Endothelial cell of umbilical vein (primary cell): Measurements from ENCODE around the gene MMP28. TPM values are rescaled to one million over a fixed set of nuclear protein-coding genes. Genes with fewer than 3 reads are reported as not detected.

Experiments
- BruUV-seq: library from RNA; stranded (reverse); fragments of 400-500 nt; replicated peaks from 2 replicates; lab custom pipeline; 2021; lab: Mats Ljungman, UMichigan
- CTCF ChIA-PET: fragments of 300-600, 350-600 bp; sonication (Branson Sonifier 250); formaldehyde crosslinking; loops from one replicate; lab custom pipeline; 2021; ENCODE audit warnings: antibody characterized with exemption, inconsistent platforms; lab: Charles Lee
- POLR2A ChIA-PET: fragments of 300-600, 350-600 bp; sonication (Branson Sonifier 250); formaldehyde crosslinking; loops from one replicate; lab custom pipeline; 2021; ENCODE audit warnings: antibody characterized with exemption, inconsistent platforms; lab: Charles Lee
- DNase-seq: peaks from one replicate; pipeline ENCODE4 v3.0.0-alpha.2; 2011; ENCODE audit warnings: low read depth, low spot score
- FAIRE-seq: peaks from 2 replicates; lab custom pipeline; 2011; peaks lifted over from hg19 to GRCh38; lab: Jason Lieb, UNC
- H2AFZ ChIP-seq: 2 replicates; pipeline ENCODE4 v1.6.0; 2012; ENCODE audit warnings: low read depth, low read length, control low read depth, inconsistent platforms
- H3K27ac ChIP-seq: 2 replicates; pipeline ENCODE4 v1.5.1; 2011; ENCODE audit warnings: low read depth, mild to moderate bottlenecking, control low read depth, low read length, moderate library complexity; ENCODE audit not compliant: insufficient read depth
- H3K27me3 ChIP-seq, 2 experiments: 2 replicates each; pipeline versions ENCODE4 v1.6.0 to v1.6.1; 2011; ENCODE audit warnings: low read length in 2 of 2, mixed read lengths in 1 of 2; ENCODE audit not compliant: control insufficient read depth in 2 of 2, insufficient read depth in 2 of 2
- H3K36me3 ChIP-seq, 2 experiments: 2 replicates in 1 of 2; 3 replicates in 1 of 2; pipeline ENCODE4 v1.5.1; 2011; ENCODE audit warnings: low read length in 2 of 2, mild to moderate bottlenecking in 1 of 2, moderate library complexity in 1 of 2; ENCODE audit not compliant: control insufficient read depth in 2 of 2, insufficient read depth in 2 of 2; ENCODE audit errors: extremely low read depth in 1 of 2
- H3K4me1 ChIP-seq: 3 replicates; pipeline ENCODE4 v1.5.1; 2011; ENCODE audit warnings: mild to moderate bottlenecking, low read length; ENCODE audit not compliant: control insufficient read depth, insufficient read depth; ENCODE audit errors: extremely low read depth
- H3K4me2 ChIP-seq: 2 replicates; pipeline ENCODE4 v1.6.1; 2011; ENCODE audit warnings: low read length, control low read depth, mixed read lengths; ENCODE audit not compliant: insufficient read depth
- H3K4me3 ChIP-seq, 3 experiments: fragments of 200-600 bp in 1 of 3; sonication (generic), shearing (Covaris generic) in 1 of 3; replicated peaks in 1 of 3; 2 replicates each; pipeline ENCODE4 v1.5.1; 2011 to 2016; ENCODE audit warnings: control low read depth in 3 of 3, low read length in 3 of 3, mild to moderate bottlenecking in 2 of 3, inconsistent platforms in 1 of 3, low read depth in 1 of 3, moderate library complexity in 1 of 3; ENCODE audit not compliant: insufficient read depth in 1 of 3
- H3K79me2 ChIP-seq: 2 replicates; pipeline ENCODE4 v1.6.0; 2012; ENCODE audit warnings: low read length, inconsistent platforms; ENCODE audit not compliant: control insufficient read depth, insufficient read depth
- H3K9ac ChIP-seq: replicated peaks from 2 replicates; pipeline ENCODE3; 2011; ENCODE audit warnings: low read length, control low read depth; ENCODE audit not compliant: insufficient read depth; ENCODE audit errors: extremely low read depth
- H3K9me1 ChIP-seq: replicated peaks from 3 replicates; pipeline ENCODE4 v1.6.0; 2011; ENCODE audit warnings: mild to moderate bottlenecking, low read length; ENCODE audit not compliant: control insufficient read depth, insufficient read depth; ENCODE audit errors: extremely low read depth
- H3K9me3 ChIP-seq: replicated peaks from 2 replicates; pipeline ENCODE4 v1.5.1; 2012; ENCODE audit warnings: low read length, inconsistent platforms; ENCODE audit not compliant: control insufficient read depth, insufficient read depth
- H4K20me1 ChIP-seq: replicated peaks from 2 replicates; pipeline ENCODE3; 2011; ENCODE audit warnings: mild to moderate bottlenecking, low read length; ENCODE audit not compliant: control insufficient read depth, insufficient read depth; ENCODE audit errors: extremely low read depth
- CTCF ChIP-seq, 2 donors: IDR thresholded peaks; 1 replicate in 1 of 2; 2 replicates in 1 of 2; pipeline ENCODE4 v1.5.1; 2011; ENCODE audit warnings: low read length in 2 of 2, mild to moderate bottlenecking in 2 of 2, moderate library complexity in 2 of 2, control low read depth in 1 of 2, inconsistent platforms in 1 of 2, low read depth in 1 of 2; ENCODE audit not compliant: insufficient read depth in 1 of 2; ENCODE audit errors: extremely low read depth in 1 of 2
- EZH2 ChIP-seq: IDR thresholded peaks from 2 replicates; pipeline ENCODE4 v1.6.1; 2012; ENCODE audit warnings: borderline replicate concordance, low read depth, mild to moderate bottlenecking, moderate library complexity, low read length, inconsistent platforms; ENCODE audit not compliant: severe bottlenecking
- FOS ChIP-seq: IDR thresholded peaks from 2 replicates; pipeline ENCODE4 v1.6.1; 2011; ENCODE audit warnings: mild to moderate bottlenecking, low read length, moderate library complexity, borderline replicate concordance; ENCODE audit not compliant: insufficient read depth
- GATA2 ChIP-seq: IDR thresholded peaks from 2 replicates; pipeline ENCODE4 v1.7.0; 2011; ENCODE audit warnings: low read depth, mild to moderate bottlenecking, moderate library complexity, mixed read lengths, low read length; ENCODE audit not compliant: insufficient read length, insufficient read depth
- JUN ChIP-seq: IDR thresholded peaks from 2 replicates; pipeline ENCODE4 v1.6.1; 2011; ENCODE audit warnings: borderline replicate concordance, low read depth; ENCODE audit not compliant: insufficient read length, insufficient read depth
- MAX ChIP-seq: IDR thresholded peaks from 2 replicates; pipeline ENCODE4 v1.6.1; 2011; ENCODE audit not compliant: insufficient read depth, insufficient read length
- MYC ChIP-seq: IDR thresholded peaks from one replicate; pipeline ENCODE4 v1.6.1; 2011; ENCODE audit warnings: mild to moderate bottlenecking, low read depth, low read length
- POLR2A ChIP-seq: IDR thresholded peaks from 2 replicates; pipeline ENCODE4 v1.6.1; 2012; ENCODE audit warnings: low read depth, mild to moderate bottlenecking, control low read depth, low read length
- POLR2AphosphoS5 ChIP-seq: IDR thresholded peaks from 2 replicates; pipeline ENCODE4 v1.6.1; 2012; ENCODE audit warnings: low read depth, mild to moderate bottlenecking, control low read depth, low read length, moderate library complexity; ENCODE audit not compliant: insufficient read depth
- dilution Hi-C: fragments of 300-500 bp; cut with MboI; formaldehyde crosslinking; loops from one replicate; pipeline ENCODE4 v1.15.0; 2019; ENCODE audit warnings: low sequenced_read_pairs; ENCODE audit not compliant: extremely low pct_ligation_motif_present
- intact Hi-C: fragments of 100-400 bp; cut with micrococcal nuclease; formaldehyde crosslinking; loops from one replicate; pipeline ENCODE4 v1.10.0; 2022
- polyA plus RNA-seq, 4 experiments: library from polyadenylated mRNA; depleted of rRNA in 3 of 4; stranded (reverse) in 3 of 4; unstranded in 1 of 4; fragments of >200 nt; gene quantifications; 2 replicates each; pipeline versions ENCODE4 v1.2.1 to v1.2.3, GENCODE V29; 2011 to 2012; ENCODE audit warnings: missing spikeins in 1 of 4
- total RNA-seq: library from RNA; stranded (reverse); gene quantifications from 2 replicates; pipeline ENCODE4 v1.2.3, GENCODE V29; 2021

The MMP28 gene
- total and polyA plus RNA-seq, 2 donors (not counting 3 experiments of a cell fraction or from before 2014, with no cell fraction given), result 6.1 to 7.1 TPM

GRCh38 chr17:35821308-35821707 is 25.9 kb upstream of the MMP28 start:
- POLR2A ChIA-PET, result no interaction called here
- no peak overlapping the region for H3K4me3 ChIP-seq
- H3K27me3 ChIP-seq, result no peaks in the 10 kb centered on the region
- DNase-seq, result no peak
- no peak overlapping the region for H3K27ac ChIP-seq
- intact Hi-C loops, result no loop called here
- dilution Hi-C loops, result no loop called here
- H3K79me2 ChIP-seq, result peaks cover 58% of the 10 kb centered on the region
- TF ChIP-seq CTCF (IDR thresholded peaks at IDR 0.05; ENCODE audit: extremely low read depth in 1 of 2, insufficient read depth in 1 of 2, low read depth in 1 of 2, low read length in 2 of 2) (no peak), JUN (no peak), POLR2AphosphoS5 (no peak), GATA2 (no peak), EZH2 (no peak), MYC (no peak), POLR2A (no peak), FOS (no peak), MAX (no peak)
- no peaks in the 10 kb centered on the region for H3K4me1 ChIP-seq
- CTCF ChIA-PET, result no interaction called here
- H3K9me1 ChIP-seq, result no peaks in the 10 kb centered on the region
- H4K20me1 ChIP-seq, result peaks cover 8% of the 10 kb centered on the region
- no peak overlapping the region for H2AFZ ChIP-seq
- H3K36me3 ChIP-seq, result peaks cover 11 to 42% of the 10 kb centered on the region in 2 experiments
- H3K9ac ChIP-seq, result no peak overlapping the region
- H3K4me2 ChIP-seq, result no peak overlapping the region
- H3K9me3 ChIP-seq, result no peaks in the 10 kb centered on the region
- no peak for FAIRE-seq
- no TSS peak for BruUV-seq
